NCI-H187 (cell line): ENCODE data around the gene COBLL1.

Source experiments
- DNase-seq, 2 experiments: peaks; one replicate each; lab custom pipeline; 2025; lab: John Stamatoyannopoulos, UW

Gene COBLL1

DNA sequence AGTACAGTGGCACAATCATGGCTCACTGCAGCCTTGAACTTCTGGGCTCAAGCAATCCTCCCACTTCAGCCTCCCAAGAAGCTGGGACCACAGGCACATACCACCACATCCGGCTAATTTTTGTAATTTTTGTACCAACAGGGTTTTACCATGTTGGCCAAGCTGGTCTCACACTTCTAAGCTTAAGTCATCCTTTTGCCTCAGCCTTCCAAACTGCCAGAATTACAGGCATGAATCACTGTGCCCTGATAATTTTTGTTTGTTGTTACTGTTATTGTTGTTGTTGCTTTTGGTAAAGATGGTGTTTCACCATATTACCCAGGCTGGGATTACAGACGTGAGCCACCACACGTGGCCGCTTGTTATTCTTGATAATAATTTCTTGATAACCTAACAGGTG is 10.5 kb upstream of the COBLL1 start:
- no peak for DNase-seq

GRCh38 chr2:164850235-164850634 is 8.6 kb upstream of the COBLL1 start:
- DNase-seq, result no peak

DNA sequence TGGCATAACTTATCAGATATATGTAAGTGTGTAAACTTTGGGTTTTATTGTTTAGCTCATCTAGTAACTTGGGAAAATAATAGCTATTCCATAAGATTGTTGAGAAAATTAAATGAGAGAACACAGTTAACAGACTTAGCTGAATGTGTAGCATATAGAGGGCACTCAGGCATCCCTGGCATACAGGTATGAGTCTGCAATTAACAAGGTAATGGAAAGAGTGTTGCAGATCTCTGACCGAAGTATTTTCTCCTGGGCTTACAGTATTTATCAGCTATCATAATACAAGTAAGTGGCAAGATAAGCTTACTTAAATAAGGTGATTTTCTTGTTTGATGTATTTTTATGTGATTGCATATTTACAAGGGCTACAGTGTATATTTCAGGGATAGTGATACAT is 7.9 kb upstream of the COBLL1 start:
- no peak for DNase-seq

DNA sequence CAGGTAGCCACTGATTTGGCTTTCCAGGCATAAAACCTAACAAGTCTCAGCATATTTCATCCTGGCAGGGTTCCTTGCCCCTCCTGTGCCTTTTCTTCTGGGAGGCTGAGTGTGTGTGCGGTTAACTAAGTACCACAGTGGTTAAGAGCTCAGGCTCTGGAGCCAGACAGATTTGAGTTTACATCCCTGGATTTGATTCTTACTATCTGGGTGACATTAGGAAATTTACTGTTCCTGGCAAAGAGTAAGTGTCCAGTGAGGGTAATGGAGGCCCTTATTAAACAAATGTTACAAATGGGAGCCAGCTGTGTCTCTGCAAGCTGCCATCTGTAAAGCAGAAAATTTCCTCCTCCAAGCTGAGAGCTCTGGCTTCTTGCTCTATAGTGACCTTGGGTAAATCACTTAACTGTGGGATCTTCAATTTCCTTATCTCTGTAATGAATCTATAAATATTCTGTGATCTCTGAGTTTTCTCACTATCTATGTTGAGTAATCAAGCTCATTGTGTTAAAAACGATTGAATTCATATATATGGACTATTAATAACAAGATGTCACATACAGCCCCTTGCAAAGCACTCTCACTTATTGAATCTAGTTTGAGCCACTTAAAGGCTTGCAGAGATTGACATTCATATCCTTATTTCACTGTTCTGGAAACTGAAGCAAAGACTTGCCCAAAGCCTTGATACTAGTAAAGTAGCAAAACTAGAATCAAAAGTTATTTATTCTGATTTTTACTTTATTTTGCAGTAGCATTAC is 6.5 kb upstream of the COBLL1 start:
- DNase-seq, result no peak

GRCh38 chr2:164847291-164847690 is 5.7 kb upstream of the COBLL1 start:
- no peak for DNase-seq

- DNase-seq, result no peak
Observed at GRCh38 chr2:164846276-164846675, 4.7 kb upstream of the COBLL1 start.

GRCh38 chr2:164843346-164843911 is 1.8 kb upstream of the COBLL1 start:
- no peak for DNase-seq

DNA sequence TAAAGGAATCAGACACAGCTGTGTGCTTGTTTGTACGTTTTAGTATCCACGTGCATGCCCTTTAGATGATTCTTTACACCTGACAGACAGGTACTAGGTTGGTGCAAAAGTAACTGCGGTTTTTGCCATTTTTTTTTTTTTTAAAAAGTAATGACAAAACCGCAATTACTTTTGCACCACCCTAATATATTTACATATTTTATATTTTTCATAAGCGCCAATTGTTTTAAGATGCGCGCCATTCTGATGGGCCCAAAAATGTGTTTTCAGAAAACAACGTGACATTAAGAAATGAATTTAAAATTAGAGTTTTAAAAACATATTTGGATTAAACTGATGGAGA is 972 bp upstream of the COBLL1 start:
- no peak for DNase-seq

DNA sequence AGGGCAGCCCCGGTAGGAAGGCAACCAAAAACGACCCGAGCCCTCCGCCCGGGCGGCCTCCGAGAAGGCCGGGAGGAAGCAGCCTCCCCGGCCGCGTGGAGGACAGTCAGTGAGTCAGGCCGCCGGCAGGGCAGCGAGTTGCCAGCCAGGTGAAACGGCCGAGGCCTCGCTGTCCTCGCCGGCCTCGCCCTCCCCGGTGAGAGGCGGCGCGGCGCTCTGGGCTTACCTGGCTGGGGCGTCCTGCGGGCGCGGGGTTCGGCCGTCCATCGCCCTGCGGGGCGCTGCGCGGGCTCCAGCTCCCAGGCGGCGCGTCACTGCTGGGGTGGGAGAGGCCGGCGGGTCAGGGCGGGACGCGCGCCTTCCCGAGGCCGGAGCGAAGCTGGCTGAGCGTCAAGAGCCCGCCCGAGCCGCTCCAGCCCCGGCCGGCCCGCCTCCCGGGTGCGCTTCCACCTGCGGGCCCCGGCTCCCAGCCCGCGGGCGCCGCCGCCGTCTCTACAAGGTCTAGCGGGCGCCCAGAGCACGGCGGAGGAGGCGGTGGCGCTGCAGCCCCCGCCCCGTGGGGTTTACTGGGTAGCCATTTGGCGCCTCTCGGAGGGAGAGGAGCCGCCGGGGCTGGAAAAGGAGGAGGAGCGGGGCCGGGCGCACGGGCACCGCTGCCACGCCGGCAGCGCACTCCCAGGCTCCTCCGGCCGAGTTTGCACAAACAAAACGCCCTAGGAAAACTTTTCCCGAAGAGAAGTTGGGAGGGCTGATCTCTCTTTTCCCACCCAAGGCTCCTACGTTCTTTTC is 499 bp downstream of the COBLL1 start:
- DNase-seq, result peak; percentile 11 to 24

- no peak for DNase-seq
Observed at GRCh38 chr2:164840458-164840929, 1.1 kb downstream of the COBLL1 start.

DNA sequence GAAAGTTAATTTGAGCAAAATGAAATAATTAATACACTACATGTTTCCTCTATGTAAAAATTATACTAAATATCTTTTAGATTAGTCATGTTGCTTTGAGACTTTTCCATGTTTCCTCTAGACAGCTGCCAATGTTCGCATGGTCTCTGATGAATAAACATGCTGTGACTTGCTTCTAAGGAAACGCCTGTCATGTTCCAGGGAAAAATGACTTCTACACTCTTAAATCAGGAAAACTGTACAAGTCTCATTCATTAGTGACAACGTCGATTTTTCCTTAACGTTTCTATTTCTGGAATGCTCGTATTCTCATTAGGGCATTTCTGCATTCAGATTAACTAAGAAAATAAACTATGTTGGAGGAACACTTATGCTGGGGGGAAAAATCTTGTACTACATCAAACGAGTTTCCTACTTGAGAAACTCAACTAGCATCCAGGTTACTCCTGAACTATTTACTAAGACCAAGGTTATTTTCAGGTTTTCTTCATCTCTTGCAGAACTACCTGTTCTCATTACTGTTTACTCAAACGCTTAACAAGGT is 1.6 kb downstream of the COBLL1 start:
- DNase-seq, result no peak

GRCh38 chr2:164837807-164838206 is 3.8 kb downstream of the COBLL1 start:
- no peak for DNase-seq

- DNase-seq, result no peak
Observed at GRCh38 chr2:164836907-164837306, 4.7 kb downstream of the COBLL1 start.

GRCh38 chr2:164835302-164835701 is 6.3 kb downstream of the COBLL1 start:
- DNase-seq, result no peak

DNA sequence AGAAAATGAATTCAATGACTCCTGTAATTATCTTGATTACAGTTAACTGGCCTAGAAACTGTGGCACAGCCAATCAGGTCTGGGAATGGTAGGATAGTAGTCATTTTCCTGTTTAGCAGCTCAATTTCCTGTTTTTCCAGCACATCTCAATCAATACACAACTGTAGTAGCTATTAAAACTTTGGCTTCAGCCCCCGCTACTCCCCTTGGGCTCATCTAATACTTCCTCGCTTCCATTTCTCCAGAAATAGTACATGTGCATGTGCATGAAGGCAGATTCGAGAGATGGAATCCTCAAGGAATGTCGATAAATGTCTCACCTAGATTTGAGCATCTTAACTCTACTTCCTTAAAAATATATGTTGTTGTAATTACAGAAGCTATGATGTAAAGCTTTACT is 9.7 kb downstream of the COBLL1 start:
- no peak for DNase-seq

DNA sequence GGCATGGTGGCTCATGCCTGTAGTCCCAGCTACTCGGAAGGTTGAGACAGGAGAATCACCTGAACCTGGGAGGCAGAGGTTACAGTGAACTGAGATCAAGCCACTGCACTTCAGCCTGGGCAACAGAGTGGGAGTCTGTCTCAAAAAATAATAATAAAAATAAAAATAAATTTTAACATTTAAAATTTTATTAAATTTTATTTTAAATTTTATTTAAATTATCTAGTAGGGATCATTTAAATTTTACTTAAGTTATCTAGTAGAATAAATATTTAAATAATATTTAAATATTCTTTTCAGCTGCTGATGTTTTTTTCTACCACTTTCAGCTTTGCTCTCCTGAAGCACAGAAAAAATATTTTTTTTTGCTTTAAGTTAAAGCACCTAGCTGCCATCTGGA is 10.4 kb downstream of the COBLL1 start:
- no peak for DNase-seq

- no peak for DNase-seq
Observed at GRCh38 chr2:164826293-164827243, 15.1 kb downstream of the COBLL1 start.

DNA sequence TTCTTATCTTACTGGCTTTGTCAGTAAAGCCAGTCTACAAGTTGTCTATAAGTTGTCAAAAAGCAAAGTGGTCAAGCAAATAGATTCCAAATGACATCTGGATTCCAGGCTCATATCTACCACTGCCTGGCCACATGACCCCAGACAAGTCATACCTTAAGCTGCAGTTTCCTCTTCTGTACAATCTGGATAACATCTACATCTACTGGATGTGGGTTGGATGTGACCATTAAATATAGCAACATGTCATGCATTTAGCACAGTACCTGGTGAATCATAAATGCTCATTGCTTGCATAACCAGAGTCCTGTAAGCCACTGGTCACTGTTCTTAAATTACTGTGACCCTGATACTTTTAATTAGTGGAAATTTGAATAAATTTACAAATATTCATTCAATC is 16.8 kb downstream of the COBLL1 start:
- DNase-seq, result no peak

DNA sequence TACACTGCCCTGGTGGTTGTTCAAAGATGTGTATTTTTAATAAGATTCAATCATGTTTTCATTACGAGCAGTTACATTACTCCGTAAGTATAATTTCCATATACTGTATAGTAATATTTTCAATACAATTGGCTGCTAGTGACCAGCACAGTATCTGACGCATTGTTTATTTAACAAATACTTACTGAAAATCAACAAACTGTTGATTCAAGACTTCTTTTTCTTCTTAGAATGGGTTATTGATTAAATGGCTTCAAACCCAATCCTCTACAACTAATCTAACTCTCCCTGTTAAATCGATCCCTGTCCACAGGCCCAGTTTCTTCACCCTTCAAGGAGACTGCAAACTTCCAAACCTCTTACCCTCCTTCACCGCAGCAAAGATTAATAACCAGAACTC is 18.5 kb downstream of the COBLL1 start:
- no peak for DNase-seq

GRCh38 chr2:164821338-164821737 is 20.3 kb downstream of the COBLL1 start:
- no peak for DNase-seq
